H1 (cell line): ENCODE measurements around the gene CLCNKB. TPM values are rescaled to one million over a fixed set of nuclear protein-coding genes. Genes with fewer than 3 reads are reported as not detected.

ENCODE experiments used
- CTCF ChIA-PET: fragments of 300-600 bp; sonication (Branson Sonifier 250); formaldehyde crosslinking; loops from one replicate; lab custom pipeline; 2021; ENCODE audit not compliant: partially characterized antibody; lab: Charles Lee
- POLR2A ChIA-PET: fragments of 300-600 bp; sonication (Branson Sonifier 250); formaldehyde crosslinking; loops from one replicate; lab custom pipeline; 2021; ENCODE audit warnings: inconsistent platforms; ENCODE audit not compliant: partially characterized antibody; lab: Charles Lee
- DNase-seq, 2 experiments: peaks; one replicate each; pipeline versions ENCODE4 v3.0.0 to v3.0.0-alpha.2; 2010 to 2022; ENCODE audit warnings: low spot score in 2 of 2, low read depth in 1 of 2, mixed read lengths in 1 of 2
- FAIRE-seq: peaks from 2 replicates; lab custom pipeline; 2011; peaks lifted over from hg19 to GRCh38; lab: Jason Lieb, UNC
- H2AFZ ChIP-seq: 2 replicates; pipeline ENCODE4 v1.8.1; 2012; ENCODE audit warnings: low read length, inconsistent platforms
- H2AK5ac ChIP-seq: 2 replicates; pipeline ENCODE4 v1.6.1; 2013; ENCODE audit warnings: low read depth, low read length
- H2BK120ac ChIP-seq: replicated peaks from 2 replicates; pipeline ENCODE3; 2013; ENCODE audit warnings: low read depth, low read length, inconsistent platforms
- H2BK12ac ChIP-seq: 2 replicates; pipeline ENCODE4 v1.6.1; 2013; ENCODE audit warnings: low read depth, low read length
- H2BK15ac ChIP-seq: 2 replicates; pipeline ENCODE4 v1.6.1; 2013; ENCODE audit warnings: low read length
- H2BK20ac ChIP-seq: 2 replicates; pipeline ENCODE4 v1.6.1; 2013; ENCODE audit warnings: low read length
- H2BK5ac ChIP-seq: 2 replicates; pipeline ENCODE4 v1.6.1; 2013; ENCODE audit warnings: low read depth, low read length
- H3K14ac ChIP-seq: 2 replicates; pipeline ENCODE4 v1.6.1; 2013; ENCODE audit warnings: inconsistent platforms; ENCODE audit not compliant: insufficient read length
- H3K18ac ChIP-seq: 2 replicates; pipeline ENCODE4 v1.6.1; 2013; ENCODE audit warnings: low read length; ENCODE audit errors: extremely low read depth
- H3K23ac ChIP-seq: 2 replicates; pipeline ENCODE4 v1.6.1; 2013; ENCODE audit warnings: inconsistent platforms; ENCODE audit not compliant: insufficient read length
- H3K23me2 ChIP-seq: 2 replicates; pipeline ENCODE4 v1.6.1; 2013; ENCODE audit warnings: low read depth, low read length
- H3K27ac ChIP-seq: 2 replicates; pipeline ENCODE4 v1.6.1; 2011; ENCODE audit warnings: low read depth, low read length, inconsistent platforms
- H3K27me3 ChIP-seq, 4 experiments: replicated peaks in 1 of 4; 1 replicate in 1 of 4; 2 replicates in 3 of 4; pipeline versions ENCODE4 v1.6.1 to v1.8.1; 2011 to 2013; ENCODE audit warnings: low read length in 3 of 4, mild to moderate bottlenecking in 3 of 4, inconsistent platforms in 2 of 4, mixed read lengths in 2 of 4, moderate library complexity in 1 of 4; ENCODE audit not compliant: control insufficient read depth in 3 of 4, insufficient read depth in 3 of 4; ENCODE audit errors: extremely low read depth in 1 of 4
- H3K36me3 ChIP-seq, 4 experiments: 2 replicates each; pipeline versions ENCODE4 v1.6.1 to v1.8.1; 2011 to 2013; ENCODE audit warnings: mild to moderate bottlenecking in 4 of 4, low read length in 3 of 4, moderate library complexity in 2 of 4, control low read depth in 1 of 4, inconsistent platforms in 1 of 4; ENCODE audit not compliant: insufficient read depth in 4 of 4, control insufficient read depth in 2 of 4
- H3K4ac ChIP-seq: replicated peaks from 2 replicates; pipeline ENCODE3; 2013; ENCODE audit warnings: low read length, low read depth, mixed read lengths, inconsistent platforms; ENCODE audit not compliant: insufficient read length
- H3K4me1 ChIP-seq, 4 experiments: replicated peaks in 1 of 4; 1 replicate in 1 of 4; 2 replicates in 3 of 4; pipeline versions ENCODE4 v1.6.1 to v1.8.1; 2011 to 2013; ENCODE audit warnings: low read length in 3 of 4, inconsistent platforms in 2 of 4, mixed read lengths in 1 of 4; ENCODE audit not compliant: insufficient read depth in 4 of 4, control insufficient read depth in 3 of 4
- H3K4me2 ChIP-seq, 2 experiments: 2 replicates each; pipeline versions ENCODE4 v1.6.1 to v1.8.1; 2011 to 2013; ENCODE audit warnings: low read depth in 2 of 2, low read length in 2 of 2, control low read depth in 1 of 2, inconsistent platforms in 1 of 2, mild to moderate bottlenecking in 1 of 2; ENCODE audit not compliant: insufficient read depth in 1 of 2
- H3K4me3 ChIP-seq, 4 experiments: fragments of 200-600, 300-600 bp in 1 of 4; sonication (generic), shearing (Covaris generic), sonication (Bioruptor Twin) in 1 of 4; 2 replicates each; pipeline versions ENCODE4 v1.5.1 to v1.8.1; 2011 to 2016; ENCODE audit warnings: low read length in 4 of 4, low read depth in 3 of 4, control low read depth in 2 of 4, inconsistent platforms in 2 of 4, mild to moderate bottlenecking in 2 of 4, mixed read lengths in 1 of 4, moderate library complexity in 1 of 4; ENCODE audit not compliant: insufficient read depth in 2 of 4; ENCODE audit errors: extremely low read depth in 1 of 4
- H3K56ac ChIP-seq: replicated peaks from 2 replicates; pipeline ENCODE3; 2013; ENCODE audit warnings: low read depth, mild to moderate bottlenecking, mixed read lengths, low read length, inconsistent platforms; ENCODE audit not compliant: insufficient read length
- H3K79me1 ChIP-seq: 2 replicates; pipeline ENCODE4 v1.6.1; 2013; ENCODE audit warnings: low read depth, low read length, control low read depth
- H3K79me2 ChIP-seq, 2 experiments: 2 replicates each; pipeline versions ENCODE4 v1.6.1 to v1.8.1; 2012 to 2013; ENCODE audit warnings: low read length in 2 of 2, mild to moderate bottlenecking in 2 of 2, inconsistent platforms in 1 of 2; ENCODE audit not compliant: insufficient read depth in 2 of 2, control insufficient read depth in 1 of 2
- H3K9ac ChIP-seq, 4 experiments: replicated peaks in 1 of 4; 1 replicate in 1 of 4; 2 replicates in 3 of 4; pipeline versions ENCODE4 v1.6.1 to v1.8.1; 2011 to 2013; ENCODE audit warnings: low read depth in 3 of 4, low read length in 3 of 4, control low read depth in 2 of 4, mild to moderate bottlenecking in 2 of 4, moderate library complexity in 2 of 4, inconsistent platforms in 1 of 4; ENCODE audit errors: extremely low read depth in 1 of 4
- H3K9me3 ChIP-seq, 2 experiments: 2 replicates each; pipeline versions ENCODE4 v1.6.1 to v1.8.1; 2012 to 2013; ENCODE audit warnings: mild to moderate bottlenecking in 2 of 2, moderate library complexity in 2 of 2, control low read depth in 1 of 2, inconsistent platforms in 1 of 2, low read depth in 1 of 2, low read length in 1 of 2, mixed read lengths in 1 of 2; ENCODE audit not compliant: insufficient read depth in 2 of 2
- H4K20me1 ChIP-seq, 2 experiments: replicated peaks in 1 of 2; 2 replicates each; pipeline versions ENCODE3 to v1.8.1; 2011 to 2013; ENCODE audit warnings: inconsistent platforms in 2 of 2, low read length in 2 of 2, mild to moderate bottlenecking in 1 of 2; ENCODE audit not compliant: insufficient read depth in 2 of 2, control insufficient read depth in 1 of 2
- H4K5ac ChIP-seq: 2 replicates; pipeline ENCODE4 v1.6.1; 2013; ENCODE audit warnings: low read length, low read depth, mixed read lengths, inconsistent platforms; ENCODE audit not compliant: insufficient read length
- H4K8ac ChIP-seq: 2 replicates; pipeline ENCODE4 v1.8.0; 2013; ENCODE audit warnings: mild to moderate bottlenecking, moderate library complexity, low read length, inconsistent platforms; ENCODE audit not compliant: insufficient read depth; ENCODE audit errors: extremely low read depth
- H4K91ac ChIP-seq: replicated peaks from 2 replicates; pipeline ENCODE3; 2013; ENCODE audit warnings: low read length, mixed read lengths, inconsistent platforms; ENCODE audit not compliant: insufficient read length
- JUND ChIP-seq: IDR thresholded peaks from 2 replicates; pipeline ENCODE4 v1.6.1; 2011; ENCODE audit warnings: mild to moderate bottlenecking, improper control_type of control experiment, low read length
- KDM4A ChIP-seq: IDR thresholded peaks from one replicate; pipeline ENCODE4 v1.7.1; 2012; ENCODE audit warnings: low read depth, mild to moderate bottlenecking, moderate library complexity, low read length, inconsistent platforms; ENCODE audit not compliant: severe bottlenecking
- SIRT6 ChIP-seq: IDR thresholded peaks from one replicate; pipeline ENCODE4 v1.7.1; 2012; ENCODE audit warnings: low read length, inconsistent platforms
- SP2 ChIP-seq: IDR thresholded peaks from 2 replicates; pipeline ENCODE4 v1.6.1; 2012; ENCODE audit warnings: mild to moderate bottlenecking, low read length, inconsistent platforms
- SUZ12 ChIP-seq: fragments of 200-600 bp; sonication (generic); IDR thresholded peaks from 2 replicates; pipeline ENCODE4 v1.6.1; 2012; ENCODE audit warnings: mild to moderate bottlenecking, inconsistent platforms, low read length, moderate library complexity, mixed read lengths
- TEAD4 ChIP-seq: IDR thresholded peaks from 2 replicates; pipeline ENCODE4 v1.6.1; 2012; ENCODE audit warnings: low read depth, low read length, inconsistent platforms, mixed read lengths
- WGBS, 2 experiments: shearing (Covaris generic) in 1 of 2; methylation state at CpG; one replicate each; pipeline versions ENCODE4 v1.1.6 to v1.1.7; 2013 to 2015; ENCODE audit warnings: low lambda C conversion rate in 2 of 2, mixed read lengths in 2 of 2, inconsistent platforms in 1 of 2, low coverage in 1 of 2, missing lambda C conversion rate in 1 of 2; ENCODE audit not compliant: insufficient replicate concordance in 2 of 2, insufficient coverage in 1 of 2, insufficient read length in 1 of 2; ENCODE audit errors: extremely low coverage in 1 of 2, missing lambda C conversion rate in 1 of 2; 5-methylcytosine and 5-hydroxymethylcytosine counted together
- polyA plus RNA-seq, 7 experiments: library from polyadenylated mRNA; depleted of rRNA in 3 of 7; stranded (reverse) in 5 of 7; unstranded in 2 of 7; fragments of >200 nt in 5 of 7; fragments of 200-250 nt in 2 of 7; gene quantifications; 1 replicate in 5 of 7; 2 replicates in 1 of 7; 4 replicates in 1 of 7; pipeline versions ENCODE4 v1.2.1 to v1.2.3, GENCODE V29; 2011 to 2013; ENCODE audit warnings: missing spikeins in 2 of 7, mixed read lengths in 2 of 7
- total RNA-seq: library from RNA; stranded (reverse); fragmentation: NEBNext Ultra II Directional; extraction: Animal tissue kit (Norgen Biotek cat#: 25700); gene quantifications from 2 replicates; pipeline ENCODE4 v1.2.1, GENCODE V29; 2021

The CLCNKB gene
- total and polyA plus RNA-seq, 2 of the 8 experiments (the other 6 are each of a cell fraction or from before 2014, with no cell fraction given): 1.2 to 3.5 TPM

DNA sequence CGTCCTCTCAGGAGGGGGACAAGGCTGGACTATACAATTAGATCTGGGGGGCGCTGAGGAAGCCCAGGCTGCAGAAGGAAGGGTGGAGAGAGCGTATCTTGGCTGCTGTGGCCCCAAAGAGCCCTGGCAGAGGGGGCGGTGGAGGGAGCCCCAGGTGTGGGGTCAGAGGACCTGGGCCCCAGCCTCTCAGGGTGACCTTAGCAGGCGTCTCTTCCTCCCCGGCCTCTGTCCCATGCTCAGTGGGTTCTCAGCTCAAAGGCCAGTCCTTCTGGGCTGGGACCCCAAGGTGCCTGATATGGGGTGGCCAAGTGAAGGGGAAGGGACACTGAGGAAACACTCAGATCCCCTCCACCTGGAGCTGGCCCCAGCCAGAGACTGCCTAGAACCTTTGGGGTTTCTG is 28.0 kb downstream of the CLCNKB start:
- H3K9me3 ChIP-seq: no peaks in the 10 kb centered on the region

More for the DNA sequence above, 28.0 kb downstream of the CLCNKB start:
- Histone ChIP-seq H3K9ac (no peak overlapping the region), H3K14ac (no peak overlapping the region), H2AFZ (no peak overlapping the region), H3K4ac (no peak overlapping the region), H3K4me2 (no peak overlapping the region), H2BK12ac (no peak overlapping the region), H3K36me3 (no peaks in the 10 kb centered on the region), H4K20me1 (peaks cover 0 to 10% of the 10 kb centered on the region in 2 experiments), H3K23ac (no peak overlapping the region), H2AK5ac (no peak overlapping the region), H2BK20ac (no peak overlapping the region), H4K91ac (no peak overlapping the region), H3K79me2 (no peaks in the 10 kb centered on the region), H3K27me3 (peaks cover 4 to 38% (median 30%) of the 10 kb centered on the region in 4 experiments), H4K8ac (no peak overlapping the region), H3K4me1 (peaks cover 5 to 26% (median 12%) of the 10 kb centered on the region in 4 experiments), H3K23me2 (peaks cover 11% of the 10 kb centered on the region), H3K18ac (no peak overlapping the region), H3K27ac (no peak overlapping the region), H2BK120ac (no peak overlapping the region), H3K79me1 (no peaks in the 10 kb centered on the region), H3K4me3 (no peak overlapping the region), H2BK5ac (no peak overlapping the region), H4K5ac (no peak overlapping the region), H3K56ac (no peak overlapping the region), H2BK15ac (no peak overlapping the region)
- FAIRE-seq (no peak), DNase-seq (no peak)
- POLR2A ChIA-PET: interaction anchor here (1.1 to 1.7 kb wide), 3 partner anchors 10 to 137 kb away, joined by 3 read pairs; no protein-coding TSS in a partner anchor
- TF ChIP-seq TEAD4: no peak
- no peak for TF ChIP-seq KDM4A
- no peak for TF ChIP-seq SP2
- no peak for TF ChIP-seq SIRT6
- no peak for TF ChIP-seq JUND
- TF ChIP-seq SUZ12: 0 out of 2 replicates have a peak, but pooled peaks have one; percentile 17
- CTCF ChIA-PET: interaction anchor here (1.0 to 21.9 kb wide), 8 partner anchors 11 to 174 kb away, joined by 3 to 569 read pairs (median 8); partner anchors contain the start of gene EPHA2
- WGBS, 2 experiments: 85% methylated on average over 5 of the region's 6 CpGs; no CpG with 5 or more reads in 1 of the 2 experiments
